H1 (cell line): Measurements from ENCODE around the gene PLEKHG5. TPM values are rescaled to one million over a fixed set of nuclear protein-coding genes. Genes with fewer than 3 reads are reported as not detected.

Experiments used
- CTCF ChIA-PET: fragments of 300-600 bp; sonication (Branson Sonifier 250); formaldehyde crosslinking; loops from one replicate; lab custom pipeline; 2021; ENCODE audit not compliant: partially characterized antibody; lab: Charles Lee
- POLR2A ChIA-PET: fragments of 300-600 bp; sonication (Branson Sonifier 250); formaldehyde crosslinking; loops from one replicate; lab custom pipeline; 2021; ENCODE audit warnings: inconsistent platforms; ENCODE audit not compliant: partially characterized antibody; lab: Charles Lee
- DNase-seq, 2 experiments: peaks; one replicate each; pipeline versions ENCODE4 v3.0.0 to v3.0.0-alpha.2; 2010 to 2022; ENCODE audit warnings: low spot score in 2 of 2, low read depth in 1 of 2, mixed read lengths in 1 of 2
- FAIRE-seq: peaks from 2 replicates; lab custom pipeline; 2011; peaks lifted over from hg19 to GRCh38; lab: Jason Lieb, UNC
- H2AFZ ChIP-seq: 2 replicates; pipeline ENCODE4 v1.8.1; 2012; ENCODE audit warnings: low read length, inconsistent platforms
- H2AK5ac ChIP-seq: 2 replicates; pipeline ENCODE4 v1.6.1; 2013; ENCODE audit warnings: low read depth, low read length
- H2BK120ac ChIP-seq: replicated peaks from 2 replicates; pipeline ENCODE3; 2013; ENCODE audit warnings: low read depth, low read length, inconsistent platforms
- H2BK12ac ChIP-seq: 2 replicates; pipeline ENCODE4 v1.6.1; 2013; ENCODE audit warnings: low read depth, low read length
- H2BK15ac ChIP-seq: 2 replicates; pipeline ENCODE4 v1.6.1; 2013; ENCODE audit warnings: low read length
- H2BK20ac ChIP-seq: 2 replicates; pipeline ENCODE4 v1.6.1; 2013; ENCODE audit warnings: low read length
- H2BK5ac ChIP-seq: 2 replicates; pipeline ENCODE4 v1.6.1; 2013; ENCODE audit warnings: low read depth, low read length
- H3K14ac ChIP-seq: 2 replicates; pipeline ENCODE4 v1.6.1; 2013; ENCODE audit warnings: inconsistent platforms; ENCODE audit not compliant: insufficient read length
- H3K18ac ChIP-seq: 2 replicates; pipeline ENCODE4 v1.6.1; 2013; ENCODE audit warnings: low read length; ENCODE audit errors: extremely low read depth
- H3K23ac ChIP-seq: 2 replicates; pipeline ENCODE4 v1.6.1; 2013; ENCODE audit warnings: inconsistent platforms; ENCODE audit not compliant: insufficient read length
- H3K23me2 ChIP-seq: 2 replicates; pipeline ENCODE4 v1.6.1; 2013; ENCODE audit warnings: low read depth, low read length
- H3K27ac ChIP-seq: 2 replicates; pipeline ENCODE4 v1.6.1; 2011; ENCODE audit warnings: low read depth, low read length, inconsistent platforms
- H3K27me3 ChIP-seq, 4 experiments: replicated peaks in 1 of 4; 1 replicate in 1 of 4; 2 replicates in 3 of 4; pipeline versions ENCODE4 v1.6.1 to v1.8.1; 2011 to 2013; ENCODE audit warnings: low read length in 3 of 4, mild to moderate bottlenecking in 3 of 4, inconsistent platforms in 2 of 4, mixed read lengths in 2 of 4, moderate library complexity in 1 of 4; ENCODE audit not compliant: control insufficient read depth in 3 of 4, insufficient read depth in 3 of 4; ENCODE audit errors: extremely low read depth in 1 of 4
- H3K36me3 ChIP-seq, 4 experiments: 2 replicates each; pipeline versions ENCODE4 v1.6.1 to v1.8.1; 2011 to 2013; ENCODE audit warnings: mild to moderate bottlenecking in 4 of 4, low read length in 3 of 4, moderate library complexity in 2 of 4, control low read depth in 1 of 4, inconsistent platforms in 1 of 4; ENCODE audit not compliant: insufficient read depth in 4 of 4, control insufficient read depth in 2 of 4
- H3K4ac ChIP-seq: replicated peaks from 2 replicates; pipeline ENCODE3; 2013; ENCODE audit warnings: low read length, low read depth, mixed read lengths, inconsistent platforms; ENCODE audit not compliant: insufficient read length
- H3K4me1 ChIP-seq, 4 experiments: replicated peaks in 1 of 4; 1 replicate in 1 of 4; 2 replicates in 3 of 4; pipeline versions ENCODE4 v1.6.1 to v1.8.1; 2011 to 2013; ENCODE audit warnings: low read length in 3 of 4, inconsistent platforms in 2 of 4, mixed read lengths in 1 of 4; ENCODE audit not compliant: insufficient read depth in 4 of 4, control insufficient read depth in 3 of 4
- H3K4me2 ChIP-seq, 2 experiments: 2 replicates each; pipeline versions ENCODE4 v1.6.1 to v1.8.1; 2011 to 2013; ENCODE audit warnings: low read depth in 2 of 2, low read length in 2 of 2, control low read depth in 1 of 2, inconsistent platforms in 1 of 2, mild to moderate bottlenecking in 1 of 2; ENCODE audit not compliant: insufficient read depth in 1 of 2
- H3K4me3 ChIP-seq, 4 experiments: fragments of 200-600, 300-600 bp in 1 of 4; sonication (generic), shearing (Covaris generic), sonication (Bioruptor Twin) in 1 of 4; 2 replicates each; pipeline versions ENCODE4 v1.5.1 to v1.8.1; 2011 to 2016; ENCODE audit warnings: low read length in 4 of 4, low read depth in 3 of 4, control low read depth in 2 of 4, inconsistent platforms in 2 of 4, mild to moderate bottlenecking in 2 of 4, mixed read lengths in 1 of 4, moderate library complexity in 1 of 4; ENCODE audit not compliant: insufficient read depth in 2 of 4; ENCODE audit errors: extremely low read depth in 1 of 4
- H3K56ac ChIP-seq: replicated peaks from 2 replicates; pipeline ENCODE3; 2013; ENCODE audit warnings: low read depth, mild to moderate bottlenecking, mixed read lengths, low read length, inconsistent platforms; ENCODE audit not compliant: insufficient read length
- H3K79me1 ChIP-seq: 2 replicates; pipeline ENCODE4 v1.6.1; 2013; ENCODE audit warnings: low read depth, low read length, control low read depth
- H3K79me2 ChIP-seq, 2 experiments: 2 replicates each; pipeline versions ENCODE4 v1.6.1 to v1.8.1; 2012 to 2013; ENCODE audit warnings: low read length in 2 of 2, mild to moderate bottlenecking in 2 of 2, inconsistent platforms in 1 of 2; ENCODE audit not compliant: insufficient read depth in 2 of 2, control insufficient read depth in 1 of 2
- H3K9ac ChIP-seq, 4 experiments: replicated peaks in 1 of 4; 1 replicate in 1 of 4; 2 replicates in 3 of 4; pipeline versions ENCODE4 v1.6.1 to v1.8.1; 2011 to 2013; ENCODE audit warnings: low read depth in 3 of 4, low read length in 3 of 4, control low read depth in 2 of 4, mild to moderate bottlenecking in 2 of 4, moderate library complexity in 2 of 4, inconsistent platforms in 1 of 4; ENCODE audit errors: extremely low read depth in 1 of 4
- H3K9me3 ChIP-seq, 2 experiments: 2 replicates each; pipeline versions ENCODE4 v1.6.1 to v1.8.1; 2012 to 2013; ENCODE audit warnings: mild to moderate bottlenecking in 2 of 2, moderate library complexity in 2 of 2, control low read depth in 1 of 2, inconsistent platforms in 1 of 2, low read depth in 1 of 2, low read length in 1 of 2, mixed read lengths in 1 of 2; ENCODE audit not compliant: insufficient read depth in 2 of 2
- H4K20me1 ChIP-seq, 2 experiments: replicated peaks in 1 of 2; 2 replicates each; pipeline versions ENCODE3 to v1.8.1; 2011 to 2013; ENCODE audit warnings: inconsistent platforms in 2 of 2, low read length in 2 of 2, mild to moderate bottlenecking in 1 of 2; ENCODE audit not compliant: insufficient read depth in 2 of 2, control insufficient read depth in 1 of 2
- H4K5ac ChIP-seq: 2 replicates; pipeline ENCODE4 v1.6.1; 2013; ENCODE audit warnings: low read length, low read depth, mixed read lengths, inconsistent platforms; ENCODE audit not compliant: insufficient read length
- H4K8ac ChIP-seq: 2 replicates; pipeline ENCODE4 v1.8.0; 2013; ENCODE audit warnings: mild to moderate bottlenecking, moderate library complexity, low read length, inconsistent platforms; ENCODE audit not compliant: insufficient read depth; ENCODE audit errors: extremely low read depth
- H4K91ac ChIP-seq: replicated peaks from 2 replicates; pipeline ENCODE3; 2013; ENCODE audit warnings: low read length, mixed read lengths, inconsistent platforms; ENCODE audit not compliant: insufficient read length
- ATF2 ChIP-seq: IDR thresholded peaks from 2 replicates; pipeline ENCODE4 v1.6.1; 2012; ENCODE audit warnings: low read length, inconsistent platforms
- CHD1 ChIP-seq: IDR thresholded peaks from 2 replicates; pipeline ENCODE4 v1.6.1; 2012; ENCODE audit warnings: low read depth, low read length, improper control_type of control experiment
- EGR1 ChIP-seq: IDR thresholded peaks from 2 replicates; pipeline ENCODE4 v1.6.1; 2011; ENCODE audit warnings: low read depth, low read length, borderline replicate concordance
- EZH2 ChIP-seq: fragments of 200-600 bp; sonication (generic); IDR thresholded peaks from 2 replicates; pipeline ENCODE4 v1.7.1; 2012; ENCODE audit warnings: low read depth, mild to moderate bottlenecking, moderate library complexity, low read length, inconsistent platforms; ENCODE audit not compliant: severe bottlenecking
- FOSL1 ChIP-seq: IDR thresholded peaks from 2 replicates; pipeline ENCODE4 v1.6.1; 2011; ENCODE audit warnings: mild to moderate bottlenecking, low read depth, low read length, moderate library complexity; ENCODE audit not compliant: insufficient read depth
- JUND ChIP-seq: IDR thresholded peaks from 2 replicates; pipeline ENCODE4 v1.6.1; 2011; ENCODE audit warnings: mild to moderate bottlenecking, improper control_type of control experiment, low read length
- KDM1A ChIP-seq: fragments of 200-600, 300-600 bp; sonication (generic); IDR thresholded peaks from 2 replicates; pipeline ENCODE4 v1.7.1; 2016; ENCODE audit warnings: mild to moderate bottlenecking, low read length, borderline replicate concordance
- MAFK ChIP-seq: IDR thresholded peaks from 2 replicates; pipeline ENCODE4 v1.6.1; 2012; ENCODE audit warnings: low read depth, mild to moderate bottlenecking, improper control_type of control experiment, low read length
- NRF1 ChIP-seq: IDR thresholded peaks from 2 replicates; pipeline ENCODE4 v1.6.1; 2011; ENCODE audit warnings: mild to moderate bottlenecking, low read depth, low read length, improper control_type of control experiment
- RFX5 ChIP-seq: IDR thresholded peaks from 2 replicates; pipeline ENCODE4 v1.6.1; 2011; ENCODE audit warnings: low read depth, low read length, improper control_type of control experiment, borderline replicate concordance
- TAF7 ChIP-seq: optimal IDR thresholded peaks from 2 replicates; pipeline ENCODE3; 2011; ENCODE audit warnings: low read depth, mild to moderate bottlenecking, inconsistent platforms, low read length, moderate library complexity, borderline replicate concordance
- WGBS, 2 experiments: shearing (Covaris generic) in 1 of 2; methylation state at CpG; one replicate each; pipeline versions ENCODE4 v1.1.6 to v1.1.7; 2013 to 2015; ENCODE audit warnings: low lambda C conversion rate in 2 of 2, mixed read lengths in 2 of 2, inconsistent platforms in 1 of 2, low coverage in 1 of 2, missing lambda C conversion rate in 1 of 2; ENCODE audit not compliant: insufficient replicate concordance in 2 of 2, insufficient coverage in 1 of 2, insufficient read length in 1 of 2; ENCODE audit errors: extremely low coverage in 1 of 2, missing lambda C conversion rate in 1 of 2; 5-methylcytosine and 5-hydroxymethylcytosine counted together
- polyA plus RNA-seq, 7 experiments: library from polyadenylated mRNA; depleted of rRNA in 3 of 7; stranded (reverse) in 5 of 7; unstranded in 2 of 7; fragments of >200 nt in 5 of 7; fragments of 200-250 nt in 2 of 7; gene quantifications; 1 replicate in 5 of 7; 2 replicates in 1 of 7; 4 replicates in 1 of 7; pipeline versions ENCODE4 v1.2.1 to v1.2.3, GENCODE V29; 2011 to 2013; ENCODE audit warnings: missing spikeins in 2 of 7, mixed read lengths in 2 of 7
- total RNA-seq: library from RNA; stranded (reverse); fragmentation: NEBNext Ultra II Directional; extraction: Animal tissue kit (Norgen Biotek cat#: 25700); gene quantifications from 2 replicates; pipeline ENCODE4 v1.2.1, GENCODE V29; 2021

PLEKHG5 gene
- total and polyA plus RNA-seq, 2 of the 8 experiments (the other 6 are each of a cell fraction or from before 2014, with no cell fraction given): 10.4 to 13.8 TPM

GRCh38 chr1:6459850-6460265 lies 31.6 kb downstream of the PLEKHG5 start:
- Histone ChIP-seq H3K14ac (no peak overlapping the region), H2BK5ac (peak overlapping the region; percentile 71; the same call in 1 of the 2 replicates), H3K9ac (no peak overlapping the region), H3K56ac (no peak overlapping the region), H3K4ac (no peak overlapping the region), H3K79me2 (no peaks in the 10 kb centered on the region), H2AFZ (no peak overlapping the region), H3K9me3 (no peaks in the 10 kb centered on the region), H3K79me1 (no peaks in the 10 kb centered on the region), H3K18ac (no peak overlapping the region), H2AK5ac (no peak overlapping the region), H4K8ac (no peak overlapping the region), H2BK120ac (no peak overlapping the region), H4K20me1 (no peaks in the 10 kb centered on the region), H3K36me3 (peaks cover 0 to 6% (median 3%) of the 10 kb centered on the region in 4 experiments; a peak in 1 of 8 replicates), H2BK20ac (no peak overlapping the region), H4K91ac (no peak overlapping the region), H4K5ac (no peak overlapping the region), H2BK12ac (no peak overlapping the region), H3K4me3 (peak overlapping the region in 1 of 4 experiments; percentile 43; a peak in 4 of 8 replicates), H3K4me1 (peaks cover 0 to 20% (median 14%) of the 10 kb centered on the region in 4 experiments; a peak in 5 of 7 replicates), H2BK15ac (no peak overlapping the region), H3K27ac (no peak overlapping the region), H3K23ac (no peak overlapping the region), H3K23me2 (no peaks in the 10 kb centered on the region; the same call in 1 of the 2 replicates), H3K4me2 (peak overlapping the region in 1 of 2 experiments; percentile 54; a peak in 2 of 4 replicates), H3K27me3 (peaks cover 1 to 18% (median 10%) of the 10 kb centered on the region in 4 experiments; a peak in 6 of 7 replicates)
- no peak for FAIRE-seq
- ChIA-PET CTCF (interaction anchor here (0.9 to 6.1 kb wide), 9 partner anchors 10 to 37 kb away, joined by 3 to 31 read pairs (median 7); no protein-coding TSS in a partner anchor), POLR2A (interaction anchor here (0.8 to 2.8 kb wide), 7 partner anchors 11 to 194 kb away, joined by 3 to 10 read pairs (median 3); no protein-coding TSS in a partner anchor)
- DNase-seq: no peak
- 38% methylated on average over 13 of the region's 18 CpGs; no CpG with 5 or more reads in 1 of the 2 experiments for WGBS, 2 experiments
- no peak for TF ChIP-seq JUND
- no peak for TF ChIP-seq EZH2
- TF ChIP-seq ATF2: no peak
- TF ChIP-seq FOSL1: no peak
- no peak for TF ChIP-seq MAFK
- no peak for TF ChIP-seq EGR1
- TF ChIP-seq CHD1: no peak
- TF ChIP-seq RFX5: no peak
- no peak for TF ChIP-seq KDM1A
- no peak for TF ChIP-seq NRF1
- TF ChIP-seq TAF7: no peak
